Stimulated activated effector memory CD8-positive, alpha-beta T cell treated with anti-CD3 and anti-CD28 coated beads, Interleukin-12 subunit alpha, Interleukin-12 subunit beta, amount 100 ng/mL, for 72 hours (primary cell): Measurements from ENCODE around the gene CPOX.
"Not testable (repeated sequence)": the region's sequence is repeated elsewhere in the genome, so short reads cannot be mapped to it uniquely, and the experiment has no call there.

Experiments used
- ATAC-seq: fragments of 150-1000 bp; cut with Tn5 transposase; 2 replicates; pipeline ENCODE4 v1.10.0; 2021
- DNase-seq, 2 donors: peaks; one replicate each; pipeline ENCODE4 v3.0.0; 2021 to 2022; ENCODE audit warnings: low spot score in 2 of 2
- H3K27ac Mint-ChIP-seq: one replicate; pipeline ENCODE4 v1.8.0; 2022; ENCODE audit warnings: mild to moderate bottlenecking, mixed read lengths
- H3K36me3 Mint-ChIP-seq: one replicate; pipeline ENCODE4 v1.8.0; 2022; ENCODE audit warnings: mild to moderate bottlenecking, mixed read lengths
- H3K4me1 Mint-ChIP-seq: one replicate; pipeline ENCODE4 v1.8.0; 2022; ENCODE audit warnings: mixed read lengths
- H3K4me3 Mint-ChIP-seq: one replicate; pipeline ENCODE4 v1.8.0; 2022; ENCODE audit warnings: mild to moderate bottlenecking, mixed read lengths
- H3K9me3 Mint-ChIP-seq: one replicate; pipeline ENCODE4 v1.8.0; 2022; ENCODE audit warnings: mixed read lengths

The CPOX gene

GRCh38 chr3:98593046-98593936, at the start of gene CPOX:
Gene CPOX, minus strand, starts transcription at chr3:98593611. Its CDS starts 107 bp downstream, at chr3:98593504.
- peak within 1 kb of the TSS; percentile 97 for H3K27ac Mint-ChIP-seq
- peak within 1 kb of the TSS; percentile 90 for H3K4me3 Mint-ChIP-seq
- peaks cover 53% of the 10 kb centered on the region for H3K36me3 Mint-ChIP-seq
- peaks cover 34% of the 10 kb centered on the region for H3K4me1 Mint-ChIP-seq
- no peaks in the 10 kb centered on the region for H3K9me3 Mint-ChIP-seq
- ATAC-seq (peak; percentile 98), DNase-seq (peak; percentile 68 to 89)

GRCh38 chr3:98642769-98643168, 49.4 kb upstream of the CPOX start:
- H3K4me3 Mint-ChIP-seq, ATAC-seq, H3K27ac Mint-ChIP-seq, H3K4me1 Mint-ChIP-seq, H3K36me3 Mint-ChIP-seq, DNase-seq, H3K9me3 Mint-ChIP-seq: not testable (repeated sequence)

- not testable (repeated sequence) for H3K27ac Mint-ChIP-seq, H3K4me3 Mint-ChIP-seq, ATAC-seq, DNase-seq, H3K36me3 Mint-ChIP-seq, H3K4me1 Mint-ChIP-seq, H3K9me3 Mint-ChIP-seq
Observed at GRCh38 chr3:98641756-98642155, 48.3 kb upstream of the CPOX start.

- H3K4me3 Mint-ChIP-seq, ATAC-seq, H3K36me3 Mint-ChIP-seq, H3K9me3 Mint-ChIP-seq, H3K4me1 Mint-ChIP-seq, DNase-seq, H3K27ac Mint-ChIP-seq: not testable (repeated sequence)
Observed at GRCh38 chr3:98638515-98638914, 45.1 kb upstream of the CPOX start.

GRCh38 chr3:98630416-98630815, 37.0 kb upstream of the CPOX start:
- no peak for ATAC-seq
- Mint-ChIP-seq H3K27ac (no peak overlapping the region), H3K36me3 (no peaks in the 10 kb centered on the region), H3K9me3 (no peaks in the 10 kb centered on the region), H3K4me3 (no peak overlapping the region), H3K4me1 (no peaks in the 10 kb centered on the region)
- no peak for DNase-seq

- Mint-ChIP-seq H3K9me3 (no peaks in the 10 kb centered on the region), H3K4me3 (no peak overlapping the region), H3K36me3 (no peaks in the 10 kb centered on the region), H3K4me1 (no peaks in the 10 kb centered on the region), H3K27ac (no peak overlapping the region)
- no peak for DNase-seq
- ATAC-seq = no peak
Observed at GRCh38 chr3:98628317-98628716, 34.9 kb upstream of the CPOX start.

- no peaks in the 10 kb centered on the region for H3K36me3 Mint-ChIP-seq
- DNase-seq (no peak), ATAC-seq (no peak)
- no peaks in the 10 kb centered on the region for H3K9me3 Mint-ChIP-seq
- H3K4me3 Mint-ChIP-seq = no peak overlapping the region
- no peaks in the 10 kb centered on the region for H3K4me1 Mint-ChIP-seq
- H3K27ac Mint-ChIP-seq = no peak overlapping the region
Observed at GRCh38 chr3:98626151-98626550, 32.7 kb upstream of the CPOX start.

- H3K9me3 Mint-ChIP-seq = no peaks in the 10 kb centered on the region
- no peaks in the 10 kb centered on the region for H3K4me1 Mint-ChIP-seq
- DNase-seq = no peak
- ATAC-seq = no peak
- H3K36me3 Mint-ChIP-seq = no peaks in the 10 kb centered on the region
- H3K4me3 Mint-ChIP-seq = no peak overlapping the region
- no peak overlapping the region for H3K27ac Mint-ChIP-seq
Observed at GRCh38 chr3:98623572-98624280, 30.3 kb upstream of the CPOX start.

GRCh38 chr3:98617841-98618240, 24.4 kb upstream of the CPOX start:
- no peak for ATAC-seq
- H3K27ac Mint-ChIP-seq = no peak overlapping the region
- H3K36me3 Mint-ChIP-seq = no peaks in the 10 kb centered on the region
- no peak overlapping the region for H3K4me3 Mint-ChIP-seq
- no peak for DNase-seq
- no peaks in the 10 kb centered on the region for H3K9me3 Mint-ChIP-seq
- no peaks in the 10 kb centered on the region for H3K4me1 Mint-ChIP-seq

- no peaks in the 10 kb centered on the region for H3K4me1 Mint-ChIP-seq
- DNase-seq = no peak
- H3K9me3 Mint-ChIP-seq = peaks cover 3% of the 10 kb centered on the region
- H3K27ac Mint-ChIP-seq = no peak overlapping the region
- ATAC-seq = no peak
- no peak overlapping the region for H3K4me3 Mint-ChIP-seq
- no peaks in the 10 kb centered on the region for H3K36me3 Mint-ChIP-seq
Observed at GRCh38 chr3:98613616-98614015, 20.2 kb upstream of the CPOX start.

- Mint-ChIP-seq H3K27ac (no peak overlapping the region), H3K36me3 (no peaks in the 10 kb centered on the region), H3K4me3 (no peak overlapping the region), H3K9me3 (peaks cover 3% of the 10 kb centered on the region), H3K4me1 (no peaks in the 10 kb centered on the region)
- ATAC-seq (no peak), DNase-seq (no peak)
Observed at GRCh38 chr3:98612996-98613517, 19.6 kb upstream of the CPOX start.

GRCh38 chr3:98612587-98612986, 19.2 kb upstream of the CPOX start:
- Mint-ChIP-seq H3K27ac (no peak overlapping the region), H3K36me3 (no peaks in the 10 kb centered on the region), H3K4me1 (no peaks in the 10 kb centered on the region), H3K4me3 (no peak overlapping the region), H3K9me3 (peaks cover 3% of the 10 kb centered on the region)
- ATAC-seq (no peak), DNase-seq (no peak)

GRCh38 chr3:98608029-98608428, 14.6 kb upstream of the CPOX start:
- Mint-ChIP-seq H3K27ac (no peak overlapping the region), H3K4me3 (no peak overlapping the region), H3K4me1 (no peaks in the 10 kb centered on the region), H3K36me3 (no peaks in the 10 kb centered on the region), H3K9me3 (peaks cover 8% of the 10 kb centered on the region)
- DNase-seq = no peak
- ATAC-seq = no peak

- Mint-ChIP-seq H3K36me3 (no peaks in the 10 kb centered on the region), H3K9me3 (peaks cover 5% of the 10 kb centered on the region), H3K4me3 (no peak overlapping the region), H3K4me1 (no peaks in the 10 kb centered on the region), H3K27ac (no peak overlapping the region)
- no peak for DNase-seq
- no peak for ATAC-seq
Observed at GRCh38 chr3:98603580-98603979, 10.2 kb upstream of the CPOX start.

GRCh38 chr3:98602078-98602678, 8.8 kb upstream of the CPOX start:
- no peak for DNase-seq

More at GRCh38 chr3:98602078-98602678, 8.8 kb upstream of the CPOX start:
- no peaks in the 10 kb centered on the region for H3K36me3 Mint-ChIP-seq
- H3K4me1 Mint-ChIP-seq = no peaks in the 10 kb centered on the region
- H3K9me3 Mint-ChIP-seq = peaks cover 2% of the 10 kb centered on the region
- no peak overlapping the region for H3K27ac Mint-ChIP-seq
- peak; percentile 65 for ATAC-seq
- H3K4me3 Mint-ChIP-seq = no peak overlapping the region
